ENCODE results near the gene PTGIS. TPM values are rescaled to one million over a fixed set of nuclear protein-coding genes. Genes with fewer than 3 reads are reported as not detected.

Gene PTGIS
- polyA plus RNA-seq, 2 of the 4 experiments (the other 2 are of a cell fraction): 0.03 to 0.04 TPM

DNA sequence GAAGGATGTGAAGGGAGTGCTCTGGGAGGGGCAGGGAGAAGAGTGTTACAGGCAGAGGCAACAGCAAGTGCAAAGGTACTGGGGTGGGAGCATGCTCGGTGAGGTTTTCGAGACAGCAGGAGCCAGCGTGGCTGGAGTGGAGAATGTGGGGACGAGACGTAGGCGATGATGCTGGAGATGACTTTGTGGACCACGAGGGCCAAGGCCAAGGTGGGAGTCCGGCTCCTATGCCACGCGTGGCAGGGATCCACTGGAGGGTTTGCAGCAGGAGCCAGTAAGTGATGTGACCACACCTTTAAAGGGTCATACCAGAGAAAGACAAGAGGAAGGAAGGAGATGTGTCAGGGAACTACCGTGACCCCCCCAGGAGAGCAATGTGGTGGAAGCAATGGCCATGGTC is 7.3 kb downstream of the PTGIS start (continued):
- TF ChIP-seq, protein P1, sequence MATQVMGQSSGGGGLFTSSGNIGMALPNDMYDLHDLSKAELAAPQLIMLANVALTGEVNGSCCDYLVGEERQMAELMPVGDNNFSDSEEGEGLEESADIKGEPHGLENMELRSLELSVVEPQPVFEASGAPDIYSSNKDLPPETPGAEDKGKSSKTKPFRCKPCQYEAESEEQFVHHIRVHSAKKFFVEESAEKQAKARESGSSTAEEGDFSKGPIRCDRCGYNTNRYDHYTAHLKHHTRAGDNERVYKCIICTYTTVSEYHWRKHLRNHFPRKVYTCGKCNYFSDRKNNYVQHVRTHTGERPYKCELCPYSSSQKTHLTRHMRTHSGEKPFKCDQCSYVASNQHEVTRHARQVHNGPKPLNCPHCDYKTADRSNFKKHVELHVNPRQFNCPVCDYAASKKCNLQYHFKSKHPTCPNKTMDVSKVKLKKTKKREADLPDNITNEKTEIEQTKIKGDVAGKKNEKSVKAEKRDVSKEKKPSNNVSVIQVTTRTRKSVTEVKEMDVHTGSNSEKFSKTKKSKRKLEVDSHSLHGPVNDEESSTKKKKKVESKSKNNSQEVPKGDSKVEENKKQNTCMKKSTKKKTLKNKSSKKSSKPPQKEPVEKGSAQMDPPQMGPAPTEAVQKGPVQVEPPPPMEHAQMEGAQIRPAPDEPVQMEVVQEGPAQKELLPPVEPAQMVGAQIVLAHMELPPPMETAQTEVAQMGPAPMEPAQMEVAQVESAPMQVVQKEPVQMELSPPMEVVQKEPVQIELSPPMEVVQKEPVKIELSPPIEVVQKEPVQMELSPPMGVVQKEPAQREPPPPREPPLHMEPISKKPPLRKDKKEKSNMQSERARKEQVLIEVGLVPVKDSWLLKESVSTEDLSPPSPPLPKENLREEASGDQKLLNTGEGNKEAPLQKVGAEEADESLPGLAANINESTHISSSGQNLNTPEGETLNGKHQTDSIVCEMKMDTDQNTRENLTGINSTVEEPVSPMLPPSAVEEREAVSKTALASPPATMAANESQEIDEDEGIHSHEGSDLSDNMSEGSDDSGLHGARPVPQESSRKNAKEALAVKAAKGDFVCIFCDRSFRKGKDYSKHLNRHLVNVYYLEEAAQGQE (IDR thresholded peaks at IDR 0.05): no peak
- no peak for TF ChIP-seq HEYL (CRISPR knock-in tag; IDR thresholded peaks at IDR 0.05)
- TF ChIP-seq, protein P2, sequence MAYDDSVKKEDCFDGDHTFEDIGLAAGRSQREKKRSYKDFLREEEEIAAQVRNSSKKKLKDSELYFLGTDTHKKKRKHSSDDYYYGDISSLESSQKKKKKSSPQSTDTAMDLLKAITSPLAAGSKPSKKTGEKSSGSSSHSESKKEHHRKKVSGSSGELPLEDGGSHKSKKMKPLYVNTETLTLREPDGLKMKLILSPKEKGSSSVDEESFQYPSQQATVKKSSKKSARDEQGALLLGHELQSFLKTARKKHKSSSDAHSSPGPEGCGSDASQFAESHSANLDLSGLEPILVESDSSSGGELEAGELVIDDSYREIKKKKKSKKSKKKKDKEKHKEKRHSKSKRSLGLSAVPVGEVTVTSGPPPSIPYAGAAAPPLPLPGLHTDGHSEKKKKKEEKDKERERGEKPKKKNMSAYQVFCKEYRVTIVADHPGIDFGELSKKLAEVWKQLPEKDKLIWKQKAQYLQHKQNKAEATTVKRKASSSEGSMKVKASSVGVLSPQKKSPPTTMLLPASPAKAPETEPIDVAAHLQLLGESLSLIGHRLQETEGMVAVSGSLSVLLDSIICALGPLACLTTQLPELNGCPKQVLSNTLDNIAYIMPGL (CRISPR knock-in tag; IDR thresholded peaks at IDR 0.05; ENCODE audit: borderline replicate concordance): no peak
- no peak for TF ChIP-seq POLR2AphosphoS2 (conservative IDR thresholded peaks at IDR 0.05; ENCODE audit: low read length)
- TF ChIP-seq EHF (CRISPR knock-in tag; IDR thresholded peaks at IDR 0.05): no peak
- no peak for TF ChIP-seq RNF2 (IDR thresholded peaks at IDR 0.05; ENCODE audit: borderline replicate concordance, low read depth)
- TF ChIP-seq EP300 (IDR thresholded peaks at IDR 0.05): no peak

DNA sequence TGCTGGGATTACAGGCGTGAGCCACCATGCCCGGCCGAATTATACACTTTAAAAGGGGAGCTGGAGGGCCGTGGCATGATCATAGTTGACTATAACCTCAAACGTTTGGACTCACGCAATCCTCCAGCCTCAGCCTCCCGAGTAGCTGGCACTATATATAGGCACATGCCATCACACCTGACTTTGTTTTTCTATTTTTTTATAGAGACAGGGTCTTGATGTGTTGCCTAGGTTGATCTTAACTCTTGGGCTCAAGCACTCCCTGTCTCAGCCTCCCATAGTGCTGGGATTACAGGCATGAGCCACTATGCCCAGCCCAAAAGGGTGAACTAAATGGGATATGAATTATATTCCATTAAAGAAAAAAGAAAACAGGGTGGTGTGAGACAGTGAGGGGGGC is 7.8 kb downstream of the PTGIS start:
- no peak for DNase-seq (ENCODE audit: low read depth in 1 of 2, low spot score in 1 of 2)
- no peak for ATAC-seq
- Histone ChIP-seq H3K27ac (no peak overlapping the region), H3K4me3 (no peak overlapping the region), H3K9me3 (no peaks in the 10 kb centered on the region), H3K4me2 (no peak overlapping the region), H3K4me1 (peaks cover 19% of the 10 kb centered on the region)
- 86% methylated on average over 7 of the region's 7 CpGs for WGBS (ENCODE audit: missing lambda C conversion rate)
- no peak for FAIRE-seq
- TF ChIP-seq HOXA7 (CRISPR knock-in tag; IDR thresholded peaks at IDR 0.05): no peak
- CTCF ChIA-PET: interaction anchor here (0.7 to 2.2 kb wide), 3 partner anchors 19 to 76 kb away, joined by 3 to 5 read pairs (median 3); no protein-coding TSS in a partner anchor
- POLR2A ChIA-PET: interaction anchor here (0.6 kb wide), 1 partner anchor 107 kb away, joined by 5 read pairs; no protein-coding TSS in a partner anchor

DNA sequence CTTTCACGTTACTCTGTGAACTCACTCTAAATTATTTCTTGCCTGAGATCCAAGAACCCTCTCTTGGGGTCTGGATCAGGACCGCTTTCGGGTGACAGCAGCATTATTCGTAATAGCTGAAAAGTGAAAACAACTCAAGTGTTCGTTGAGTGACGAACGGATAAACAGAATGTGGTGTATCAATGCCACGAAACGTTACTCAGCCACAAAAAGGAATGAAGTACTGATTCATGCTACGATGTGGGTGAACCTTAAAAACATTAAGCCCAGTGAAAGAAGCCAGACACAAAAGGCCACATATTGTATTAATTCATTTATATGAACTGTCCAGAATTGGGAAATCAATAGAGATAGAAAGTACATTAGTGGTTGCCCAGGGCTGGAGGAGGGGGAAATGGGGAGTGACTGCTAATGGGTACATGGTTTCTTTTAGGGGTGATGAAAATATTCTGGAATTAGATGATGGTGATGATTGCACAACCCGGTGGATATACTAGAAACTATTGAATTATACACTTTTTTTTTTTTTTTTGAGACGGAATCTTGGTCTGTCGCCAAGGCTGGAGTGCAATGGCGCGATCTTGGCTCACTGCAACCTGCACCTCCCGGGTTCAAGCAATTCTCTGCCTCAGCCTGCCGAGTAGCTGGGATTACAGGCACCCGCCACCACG is 8.4 kb downstream of the PTGIS start:
- ATAC-seq: no peak
- no peak for DNase-seq (ENCODE audit: low read depth in 1 of 2, low spot score in 1 of 2)
- FAIRE-seq: no peak
- ChIA-PET CTCF (interaction anchor here (0.7 to 8.2 kb wide), 4 partner anchors 19 to 48 kb away, joined by 3 to 79 read pairs (median 13); no protein-coding TSS in a partner anchor), POLR2A (interaction anchor here (0.6 kb wide), 1 partner anchor 108 kb away, joined by 5 read pairs; no protein-coding TSS in a partner anchor)
- H3K27ac ChIP-seq: no peak overlapping the region
- peaks cover 19% of the 10 kb centered on the region for H3K4me1 ChIP-seq
- no peaks in the 10 kb centered on the region for H3K9me3 ChIP-seq
- no peak overlapping the region for H3K4me2 ChIP-seq
- no peak overlapping the region for H3K4me3 ChIP-seq
- WGBS (ENCODE audit: missing lambda C conversion rate): 87% methylated on average over 19 of the region's 19 CpGs
- TF ChIP-seq EP300 (IDR thresholded peaks at IDR 0.05) (no peak), MAZ (IDR thresholded peaks at IDR 0.05; ENCODE audit: borderline replicate concordance, low read depth, low read length) (no peak), RAD21 (conservative IDR thresholded peaks at IDR 0.05 in 1 of 2, IDR thresholded peaks at IDR 0.05 in 1 of 2) (no peak), RFX5 (IDR thresholded peaks at IDR 0.05) (no peak), ZC3H11A (IDR thresholded peaks at IDR 0.05) (no peak), CEBPB (IDR thresholded peaks at IDR 0.05) (no peak), CBX2 (IDR thresholded peaks at IDR 0.05; ENCODE audit: borderline replicate concordance, low read depth) (no peak), TFCP2L1 (CRISPR knock-in tag; IDR thresholded peaks at IDR 0.05) (no peak), ZNF302 (CRISPR knock-in tag; IDR thresholded peaks at IDR 0.05) (no peak), RCOR1 (IDR thresholded peaks at IDR 0.05; ENCODE audit: low read depth, low read length) (no peak), EHMT2 (IDR thresholded peaks at IDR 0.05; ENCODE audit: low read depth) (no peak), HOXB5 (CRISPR knock-in tag; IDR thresholded peaks at IDR 0.05) (no peak), HOXB13 (CRISPR knock-in tag; IDR thresholded peaks at IDR 0.05; ENCODE audit: low read depth) (no peak), FOSB (CRISPR knock-in tag; IDR thresholded peaks at IDR 0.05) (no peak), NPAS2 (CRISPR knock-in tag; IDR thresholded peaks at IDR 0.05; ENCODE audit: borderline replicate concordance) (no peak), CHD4 (IDR thresholded peaks at IDR 0.05; ENCODE audit: borderline replicate concordance) (no peak), CBX8 (IDR thresholded peaks at IDR 0.05) (no peak)
- TF ChIP-seq, protein P3, sequence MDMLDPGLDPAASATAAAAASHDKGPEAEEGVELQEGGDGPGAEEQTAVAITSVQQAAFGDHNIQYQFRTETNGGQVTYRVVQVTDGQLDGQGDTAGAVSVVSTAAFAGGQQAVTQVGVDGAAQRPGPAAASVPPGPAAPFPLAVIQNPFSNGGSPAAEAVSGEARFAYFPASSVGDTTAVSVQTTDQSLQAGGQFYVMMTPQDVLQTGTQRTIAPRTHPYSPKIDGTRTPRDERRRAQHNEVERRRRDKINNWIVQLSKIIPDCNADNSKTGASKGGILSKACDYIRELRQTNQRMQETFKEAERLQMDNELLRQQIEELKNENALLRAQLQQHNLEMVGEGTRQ (IDR thresholded peaks at IDR 0.05): no peak
- TF ChIP-seq, protein P2 (CRISPR knock-in tag; IDR thresholded peaks at IDR 0.05; ENCODE audit: borderline replicate concordance): no peak
